HG02884 (cell line): Measurements from ENCODE around the gene FADD.

ENCODE experiments used
- ATAC-seq: cut with Tn5 transposase; IDR thresholded peaks from one replicate; pipeline ENCODE4 v1.9.1; 2021; ENCODE audit warnings: mild to moderate bottlenecking, moderate library complexity; ENCODE audit not compliant: unreplicated experiment

The FADD gene

GRCh38 chr11:70202920-70203750, at the start of gene FADD:
Gene FADD (plus strand): TSS chr11:70203296. CDS start chr11:70203460, 164 bp downstream.
- ATAC-seq: peak; percentile 74

GRCh38 chr11:70155386-70155785, 47.7 kb upstream of the FADD start:
- no peak for ATAC-seq

GRCh38 chr11:70156291-70157037, 46.6 kb upstream of the FADD start:
- no peak for ATAC-seq

GRCh38 chr11:70158201-70158600, 44.9 kb upstream of the FADD start:
- ATAC-seq: no peak

GRCh38 chr11:70158757-70159389, 44.2 kb upstream of the FADD start:
- no peak for ATAC-seq

GRCh38 chr11:70159627-70160570, 43.2 kb upstream of the FADD start:
- ATAC-seq: no peak

- ATAC-seq: no peak
Measured at GRCh38 chr11:70161043-70161625, 42.0 kb upstream of the FADD start.

GRCh38 chr11:70164705-70165104, 38.4 kb upstream of the FADD start:
- no peak for ATAC-seq

GRCh38 chr11:70167120-70167519, 36.0 kb upstream of the FADD start:
- no peak for ATAC-seq

GRCh38 chr11:70167723-70168404, 35.2 kb upstream of the FADD start:
- ATAC-seq: no peak

- ATAC-seq: no peak
Measured at GRCh38 chr11:70168405-70168754, 34.7 kb upstream of the FADD start.

GRCh38 chr11:70169127-70169526, 34.0 kb upstream of the FADD start:
- no peak for ATAC-seq

GRCh38 chr11:70169632-70170031, 33.5 kb upstream of the FADD start:
- no peak for ATAC-seq

GRCh38 chr11:70170596-70171210, 32.4 kb upstream of the FADD start:
- ATAC-seq: no peak

GRCh38 chr11:70173018-70173417, 30.1 kb upstream of the FADD start:
- no peak for ATAC-seq

- ATAC-seq: no peak
Measured at GRCh38 chr11:70174547-70175235, 28.4 kb upstream of the FADD start.

GRCh38 chr11:70175236-70175698, 27.8 kb upstream of the FADD start:
- ATAC-seq: no peak

- no peak for ATAC-seq
Measured at GRCh38 chr11:70176940-70177689, 26.0 kb upstream of the FADD start.
